ENCODE results near the gene KAT6B.

Gene KAT6B

DNA sequence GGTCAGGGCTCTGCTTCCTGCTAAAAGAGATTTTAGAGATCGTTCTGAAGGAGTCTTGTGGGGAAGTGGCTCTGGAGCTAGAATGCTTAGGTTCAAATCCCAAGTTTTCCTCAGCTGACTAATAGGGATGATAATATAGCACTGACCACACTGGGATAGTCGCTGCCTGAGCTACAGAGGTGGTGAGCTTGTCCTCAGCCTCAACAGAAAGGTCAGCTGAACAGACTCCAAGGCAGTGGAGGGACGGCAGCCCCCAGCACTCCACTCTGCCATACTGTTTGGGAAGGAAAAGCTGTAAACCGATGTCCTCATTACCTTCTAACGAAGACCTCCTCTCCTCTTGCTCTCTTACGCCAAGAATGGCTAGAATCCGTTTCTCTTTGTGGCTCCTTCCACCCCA is 36.2 kb downstream of the KAT6B start:
- no peak for DNase-seq (ENCODE audit: low spot score)
- TF ChIP-seq, protein P1, sequence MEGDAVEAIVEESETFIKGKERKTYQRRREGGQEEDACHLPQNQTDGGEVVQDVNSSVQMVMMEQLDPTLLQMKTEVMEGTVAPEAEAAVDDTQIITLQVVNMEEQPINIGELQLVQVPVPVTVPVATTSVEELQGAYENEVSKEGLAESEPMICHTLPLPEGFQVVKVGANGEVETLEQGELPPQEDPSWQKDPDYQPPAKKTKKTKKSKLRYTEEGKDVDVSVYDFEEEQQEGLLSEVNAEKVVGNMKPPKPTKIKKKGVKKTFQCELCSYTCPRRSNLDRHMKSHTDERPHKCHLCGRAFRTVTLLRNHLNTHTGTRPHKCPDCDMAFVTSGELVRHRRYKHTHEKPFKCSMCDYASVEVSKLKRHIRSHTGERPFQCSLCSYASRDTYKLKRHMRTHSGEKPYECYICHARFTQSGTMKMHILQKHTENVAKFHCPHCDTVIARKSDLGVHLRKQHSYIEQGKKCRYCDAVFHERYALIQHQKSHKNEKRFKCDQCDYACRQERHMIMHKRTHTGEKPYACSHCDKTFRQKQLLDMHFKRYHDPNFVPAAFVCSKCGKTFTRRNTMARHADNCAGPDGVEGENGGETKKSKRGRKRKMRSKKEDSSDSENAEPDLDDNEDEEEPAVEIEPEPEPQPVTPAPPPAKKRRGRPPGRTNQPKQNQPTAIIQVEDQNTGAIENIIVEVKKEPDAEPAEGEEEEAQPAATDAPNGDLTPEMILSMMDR (IDR thresholded peaks at IDR 0.05; ENCODE audit: extremely low read depth, missing control alignments): no peak

DNA sequence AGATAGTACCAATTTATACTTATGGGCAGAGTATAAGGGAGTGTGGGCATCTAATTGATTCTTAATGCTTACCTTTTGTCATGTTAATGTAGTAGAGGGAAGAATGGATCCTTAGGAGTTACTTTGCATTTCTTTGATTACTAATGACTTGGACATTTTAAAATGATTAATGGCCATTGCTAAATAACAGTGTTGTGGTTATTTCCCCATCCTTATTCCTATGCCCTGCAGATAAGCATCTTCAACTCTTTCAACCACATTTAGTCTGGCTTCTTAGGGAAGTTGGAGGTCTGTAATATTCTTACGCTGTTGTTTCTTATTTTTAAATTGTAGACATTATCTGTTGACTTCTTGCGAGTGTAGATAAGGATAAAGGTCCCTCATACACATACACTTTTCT is 37.2 kb downstream of the KAT6B start:
- TF ChIP-seq, protein P1 (IDR thresholded peaks at IDR 0.05; ENCODE audit: extremely low read depth, missing control alignments): no peak
- no peak for DNase-seq (ENCODE audit: low spot score)

DNA sequence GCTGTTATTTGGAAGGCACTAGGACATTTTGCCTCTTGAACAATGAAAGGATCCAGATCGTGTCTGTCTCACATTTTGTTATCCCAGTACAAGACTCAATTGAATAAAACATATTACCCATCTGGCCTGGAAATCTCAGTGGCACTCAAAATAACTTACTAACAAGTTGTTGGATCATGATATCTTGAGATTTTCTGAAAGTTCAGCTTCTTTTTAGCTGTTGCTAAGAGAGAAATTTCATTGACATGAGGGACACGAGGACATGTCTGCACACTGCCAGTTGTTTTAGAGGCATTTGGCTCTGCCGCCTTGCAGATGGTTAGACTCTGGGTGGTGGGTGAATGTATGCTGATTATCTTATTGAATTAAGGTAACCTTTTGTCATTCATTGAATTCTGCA is 41.0 kb downstream of the KAT6B start:
- TF ChIP-seq, protein P1 (IDR thresholded peaks at IDR 0.05; ENCODE audit: extremely low read depth, missing control alignments): no peak
- DNase-seq (ENCODE audit: low spot score): no peak

DNA sequence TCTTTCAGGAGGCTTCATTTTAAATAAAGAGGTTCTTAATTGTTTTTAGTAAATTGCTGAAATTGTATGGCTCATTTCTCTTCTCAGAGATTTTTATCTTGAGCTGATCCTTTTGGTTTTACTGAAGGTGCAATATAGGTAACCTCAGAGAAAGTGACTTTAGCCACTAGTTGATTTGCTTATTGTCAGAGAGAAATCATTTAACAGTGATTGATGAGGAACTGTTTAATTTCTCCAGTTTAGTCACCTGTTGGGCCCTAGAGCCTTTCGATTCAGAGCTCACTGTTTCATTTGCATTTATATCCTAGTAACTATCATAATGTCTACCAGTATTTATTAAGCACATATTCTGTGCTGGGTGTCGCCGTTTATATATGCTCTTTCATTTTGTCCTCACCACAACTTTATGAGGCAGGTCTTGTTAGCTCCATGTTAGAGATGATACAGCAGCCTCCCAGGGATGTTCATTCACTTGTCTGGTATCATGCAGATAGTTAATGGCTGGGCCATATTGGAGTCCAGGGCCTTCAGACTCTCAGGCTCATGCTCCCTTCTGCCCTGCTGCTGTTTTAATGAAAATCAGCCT is 42.1 kb downstream of the KAT6B start:
- TF ChIP-seq, protein P1 (IDR thresholded peaks at IDR 0.05; ENCODE audit: extremely low read depth, missing control alignments): no peak
- DNase-seq (ENCODE audit: low spot score): no peak

DNA sequence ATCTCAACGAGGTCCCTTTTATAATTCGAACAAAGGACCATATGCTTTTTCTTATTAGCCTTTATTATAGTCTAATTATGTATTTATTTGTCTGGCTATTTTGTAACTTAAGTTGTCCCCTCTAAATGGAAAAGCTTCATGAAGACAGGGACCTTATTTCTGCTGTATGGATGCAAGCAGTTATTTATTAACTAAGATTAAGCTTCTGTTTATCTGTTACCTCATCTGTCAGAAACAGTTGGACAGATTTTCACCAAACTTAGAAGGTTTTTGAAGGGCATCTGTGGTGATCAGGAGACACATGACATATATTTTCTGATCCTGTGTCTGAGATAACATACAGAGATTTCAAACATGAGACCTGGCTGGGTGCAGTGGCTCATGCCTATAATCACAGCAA is 43.2 kb downstream of the KAT6B start:
- no peak for DNase-seq (ENCODE audit: low spot score)
- TF ChIP-seq, protein P1 (IDR thresholded peaks at IDR 0.05; ENCODE audit: extremely low read depth, missing control alignments): no peak

DNA sequence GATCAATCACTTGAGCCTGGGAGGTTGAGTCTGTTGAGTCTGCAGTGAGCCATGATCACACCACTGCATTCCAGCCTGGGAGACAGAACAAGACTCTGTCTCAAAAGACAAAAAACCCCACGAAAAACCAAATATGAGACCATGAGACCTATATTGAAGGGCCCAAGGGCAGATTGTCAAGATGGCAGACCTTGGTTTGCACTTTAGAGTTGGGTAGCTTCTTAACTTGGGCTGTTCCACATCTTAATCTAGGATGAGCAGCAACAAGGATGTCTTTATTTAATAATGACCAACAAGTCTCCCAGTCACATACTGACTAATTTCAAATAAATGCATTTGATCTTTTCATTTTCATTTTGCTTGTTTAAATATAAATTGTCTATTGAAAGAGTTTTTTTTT is 43.8 kb downstream of the KAT6B start:
- TF ChIP-seq, protein P1 (IDR thresholded peaks at IDR 0.05; ENCODE audit: extremely low read depth, missing control alignments): no peak

DNA sequence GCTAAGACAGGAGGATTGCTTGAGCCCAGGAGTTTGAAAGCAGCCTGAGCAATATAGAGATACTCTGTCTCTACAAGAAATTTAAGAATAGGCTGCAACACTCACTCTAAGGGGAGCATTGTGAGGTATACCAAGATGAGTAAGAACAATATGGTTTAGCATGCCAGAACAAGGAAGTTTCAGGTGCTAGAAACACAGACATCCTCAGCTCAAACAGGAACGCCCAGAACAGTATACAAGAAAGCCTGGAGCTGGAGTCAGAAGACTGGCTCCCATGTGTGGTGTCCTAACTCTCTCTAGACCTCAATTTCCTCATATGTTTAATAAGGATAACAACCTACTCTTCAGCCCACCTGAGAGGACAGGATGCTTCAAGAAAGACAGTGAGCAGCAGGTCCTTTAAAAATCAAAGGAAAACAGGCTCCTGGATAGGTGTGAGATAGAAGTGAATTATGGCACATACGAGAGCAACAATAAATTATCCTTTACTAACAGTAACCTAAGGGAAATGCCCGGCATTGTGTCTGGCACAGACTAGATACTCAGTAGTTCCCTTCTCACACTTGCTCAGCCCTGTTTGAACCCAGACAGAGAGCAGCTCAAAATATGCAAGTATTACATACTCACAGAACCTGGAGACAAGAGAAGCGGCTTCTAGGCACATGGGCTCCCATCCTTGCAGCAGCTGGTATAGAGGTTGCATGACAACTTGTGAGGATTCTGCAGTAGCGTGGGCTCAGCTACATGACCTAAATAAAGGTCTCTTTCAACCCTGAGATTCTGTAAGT is 45.4 kb downstream of the KAT6B start:
- peak; percentile 57 for DNase-seq (ENCODE audit: low spot score)
- TF ChIP-seq, protein P1 (IDR thresholded peaks at IDR 0.05; ENCODE audit: extremely low read depth, missing control alignments): no peak

More for the DNA sequence above, 43.8 kb downstream of the KAT6B start:
- DNase-seq (ENCODE audit: low spot score): no peak

Measured in GM20000 (cell line).